DND-41 (cell line): Measurements from ENCODE around the gene SP100.

ENCODE experiments used
- CTCF ChIP-seq: IDR thresholded peaks from 2 replicates; pipeline ENCODE4 v1.5.1; 2012; ENCODE audit warnings: borderline replicate concordance, low read length, moderate library complexity, mild to moderate bottlenecking; ENCODE audit not compliant: poor library complexity, severe bottlenecking; ENCODE audit errors: extremely low read depth
- EZH2 ChIP-seq: IDR thresholded peaks from 3 replicates; pipeline ENCODE4 v1.6.1; 2012; ENCODE audit warnings: borderline replicate concordance, low read depth, mild to moderate bottlenecking, moderate library complexity, low read length, inconsistent platforms; ENCODE audit not compliant: severe bottlenecking

- TF ChIP-seq CTCF (no peak), EZH2 (no peak)
Measured at GRCh38 chr2:230541934-230542380, 126.0 kb downstream of the SP100 start.
